GM19023 (cell line): Measurements from ENCODE around the gene TBX21.

Experiments used
- ATAC-seq: cut with Tn5 transposase; IDR thresholded peaks from one replicate; pipeline ENCODE4 v1.9.1; 2021; ENCODE audit warnings: mild to moderate bottlenecking, moderate library complexity; ENCODE audit not compliant: unreplicated experiment

Gene TBX21

DNA sequence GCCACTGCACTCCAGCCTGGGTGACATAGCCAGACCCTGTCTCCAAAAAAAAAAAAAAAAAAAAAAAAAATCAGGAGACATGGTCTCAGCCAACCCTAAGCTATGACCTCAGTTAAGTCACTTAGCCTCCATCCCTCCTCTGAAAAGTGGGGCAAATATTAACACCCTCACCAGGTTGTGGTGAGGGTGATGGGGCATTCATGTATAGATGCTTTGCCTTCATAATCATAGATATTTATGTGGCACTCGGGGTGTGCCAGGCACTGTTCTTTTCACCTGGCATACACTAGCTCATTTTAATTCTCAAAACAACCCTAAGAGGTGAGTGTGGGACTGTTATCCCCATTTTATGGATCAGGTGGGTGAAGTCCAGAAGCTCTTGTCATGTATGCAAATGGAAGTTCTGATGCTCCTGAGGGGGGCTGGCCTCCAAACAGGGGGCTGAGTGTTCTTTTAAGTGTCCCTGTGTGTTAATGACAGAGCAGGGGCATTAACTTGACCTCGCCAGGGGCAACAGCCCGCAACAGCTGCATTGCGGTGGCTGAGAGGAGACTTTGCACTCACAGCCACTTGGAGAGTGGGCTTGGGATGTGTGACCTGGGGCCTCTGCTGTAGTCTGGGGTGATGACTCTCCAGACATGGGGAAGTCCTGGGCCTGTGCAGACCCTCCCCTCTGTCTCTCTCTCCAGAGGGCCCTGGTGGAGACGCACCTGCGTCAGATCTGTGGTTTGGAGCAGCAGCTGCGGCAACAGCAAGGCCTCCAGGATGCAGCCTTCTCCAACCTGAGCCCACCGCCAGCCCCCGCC, 34.9 kb upstream of the TBX21 start:
- ATAC-seq: no peak

GRCh38 chr17:47698749-47699535, 34.1 kb upstream of the TBX21 start:
- no peak for ATAC-seq

DNA sequence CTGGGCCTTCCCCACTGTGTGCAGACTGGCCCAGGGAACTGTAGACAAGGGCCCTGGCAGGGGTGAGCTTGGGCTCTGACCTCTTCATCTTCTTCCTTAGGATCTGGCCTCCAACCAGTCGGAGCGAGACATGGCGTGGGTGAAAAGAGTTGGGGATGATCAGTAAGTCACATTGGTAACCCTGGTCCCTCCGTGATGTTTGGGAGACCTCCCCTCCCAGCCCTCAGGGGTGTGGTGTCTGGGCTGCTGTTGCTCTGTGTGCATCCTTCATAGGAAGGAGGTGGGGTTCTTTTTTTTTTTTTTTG, 33.5 kb upstream of the TBX21 start:
- ATAC-seq: no peak

- no peak for ATAC-seq
Measured at GRCh38 chr17:47700471-47701449, 32.3 kb upstream of the TBX21 start.

DNA sequence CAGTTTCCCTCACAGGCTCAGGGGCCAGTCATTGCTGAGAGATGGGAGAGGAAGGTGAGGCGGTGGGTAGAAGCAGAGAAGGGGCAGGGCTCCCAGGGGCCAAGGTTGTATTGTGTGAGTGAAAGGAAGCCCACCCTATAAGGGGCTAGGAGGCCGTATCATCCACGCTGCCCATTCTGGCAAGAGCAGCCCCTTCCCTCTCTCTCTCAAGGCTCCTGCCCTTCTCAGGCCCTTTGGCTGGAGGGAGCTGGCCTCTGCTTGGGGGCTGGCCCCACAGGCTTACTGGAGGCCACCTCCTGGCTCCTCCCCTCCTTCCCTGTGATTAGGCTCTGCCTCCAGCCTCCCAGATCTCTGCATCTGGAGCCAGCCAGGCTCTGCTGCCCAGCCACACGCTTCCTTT, 31.4 kb upstream of the TBX21 start:
- no peak for ATAC-seq

DNA sequence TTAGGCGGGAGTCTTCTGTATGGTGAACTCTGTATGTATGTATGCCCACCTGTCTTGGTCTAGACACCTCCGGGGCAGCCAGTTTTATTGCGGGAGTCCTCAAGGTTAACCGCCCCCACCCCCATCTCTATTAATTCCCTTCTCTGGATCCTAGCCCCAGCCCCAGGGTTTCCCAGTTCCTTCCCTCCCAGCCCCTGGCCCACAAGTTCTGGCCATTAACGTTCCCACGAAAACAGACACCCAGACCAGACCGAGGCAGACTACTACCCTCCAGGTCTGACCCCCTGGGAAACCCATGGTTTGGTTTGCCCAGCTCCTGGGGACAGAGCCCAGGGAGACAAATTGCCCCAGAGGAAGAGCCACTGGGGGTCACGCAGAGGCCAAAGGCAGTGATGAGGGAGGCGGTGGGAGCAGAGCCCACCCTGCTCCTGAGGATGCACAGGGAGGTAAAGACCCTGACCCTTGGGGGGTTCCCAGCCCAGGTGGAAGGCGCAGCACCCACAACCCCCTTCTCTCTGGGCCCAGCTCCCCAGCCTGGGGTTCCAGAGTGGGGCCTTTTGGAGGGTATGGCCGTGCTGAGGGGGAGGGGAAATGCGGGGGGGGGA, 30.5 kb upstream of the TBX21 start:
- no peak for ATAC-seq

- ATAC-seq: no peak
Measured at GRCh38 chr17:47703191-47703591, 29.8 kb upstream of the TBX21 start.

- no peak for ATAC-seq
Measured at GRCh38 chr17:47703671-47704070, 29.4 kb upstream of the TBX21 start.

- ATAC-seq: no peak
Measured at GRCh38 chr17:47704116-47704515, 28.9 kb upstream of the TBX21 start.

GRCh38 chr17:47704736-47705135, 28.3 kb upstream of the TBX21 start:
- no peak for ATAC-seq

GRCh38 chr17:47705536-47706530, 27.2 kb upstream of the TBX21 start:
- no peak for ATAC-seq

GRCh38 chr17:47707056-47707804, 25.8 kb upstream of the TBX21 start:
- ATAC-seq: no peak

- ATAC-seq: no peak
Measured at GRCh38 chr17:47707884-47708283, 25.2 kb upstream of the TBX21 start.

DNA sequence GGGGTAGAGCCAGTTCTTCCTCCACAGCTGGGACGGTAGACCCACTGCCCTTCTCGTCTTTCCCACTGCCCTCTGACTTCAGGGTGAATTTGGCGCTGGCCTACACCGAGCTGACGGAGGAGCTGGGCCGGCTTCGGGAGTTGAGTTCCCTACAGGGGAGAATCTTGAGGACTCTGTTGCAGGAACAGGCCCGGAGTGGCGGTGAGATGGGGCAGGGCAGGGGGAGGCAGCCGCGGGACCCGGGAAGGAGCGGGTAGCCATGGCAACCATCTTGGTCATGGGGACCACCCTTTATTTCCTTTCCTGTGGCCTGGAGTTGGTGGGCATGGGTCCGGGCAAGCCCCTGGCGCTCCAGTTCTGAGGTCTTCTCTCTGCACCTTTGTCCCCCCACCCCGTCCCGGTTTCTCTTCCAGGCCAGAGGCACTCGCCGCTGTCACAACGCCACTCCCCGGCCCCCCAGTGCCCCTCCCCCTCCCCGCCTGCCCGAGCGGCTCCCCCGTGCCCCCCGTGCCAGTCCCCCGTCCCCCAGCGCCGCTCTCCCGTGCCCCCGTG, 24.6 kb upstream of the TBX21 start:
- ATAC-seq: no peak

GRCh38 chr17:47708864-47709541, 24.0 kb upstream of the TBX21 start:
- no peak for ATAC-seq

GRCh38 chr17:47709594-47709993, 23.4 kb upstream of the TBX21 start:
- no peak for ATAC-seq

DNA sequence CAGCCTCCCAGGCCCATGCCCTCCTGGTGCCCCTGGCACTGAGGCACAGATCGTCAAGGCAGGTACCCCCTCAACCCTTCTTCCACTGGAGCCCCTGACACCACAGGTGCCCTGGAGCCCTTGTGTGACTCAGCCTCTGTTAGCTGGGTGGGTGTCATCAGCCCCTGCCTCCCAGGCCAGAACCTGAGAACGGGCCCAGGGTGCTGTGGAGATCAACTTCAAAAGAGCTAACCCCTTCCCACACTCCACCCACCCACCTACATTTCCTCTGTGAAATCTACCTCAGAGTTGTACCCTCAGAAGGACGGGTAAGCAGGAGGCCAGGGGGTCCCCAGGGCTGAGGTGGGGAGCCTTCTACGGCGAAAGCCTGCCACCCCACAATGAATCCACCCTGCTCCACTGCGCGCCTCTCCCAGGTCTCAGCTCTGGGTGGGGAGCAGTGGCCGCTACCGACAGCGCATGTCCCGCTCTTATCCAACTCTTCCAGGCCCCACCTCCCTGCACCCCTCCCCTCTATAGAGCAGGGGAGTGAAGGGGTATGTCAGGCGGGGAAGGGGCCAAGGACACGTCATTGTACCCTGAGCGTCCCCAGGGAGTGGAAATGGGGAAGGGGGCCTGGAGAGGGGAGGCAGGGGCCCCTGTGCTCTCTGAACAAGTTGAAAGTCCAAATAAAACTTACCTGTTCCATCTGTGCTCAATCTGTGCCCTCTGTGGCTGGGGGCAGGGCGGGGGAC, 21.5 kb upstream of the TBX21 start:
- ATAC-seq: no peak
